Frontal cortex (tissue), 1 donor: ENCODE data around the gene CCSER1. TPM values are rescaled to one million over a fixed set of nuclear protein-coding genes. Genes with fewer than 3 reads are reported as not detected.

Experiments
- small RNA-seq: library from RNA; depleted of rRNA; stranded (forward); fragments of <200 nt; gene quantifications from one replicate; pipeline ENCODE3, GENCODE V24; 2014
- total RNA-seq: library from RNA; depleted of rRNA; stranded (reverse); fragments of >200 nt; gene quantifications from one replicate; pipeline ENCODE4 v1.2.3, GENCODE V29; 2014

Gene CCSER1
- total RNA-seq, 1 donor from 2014 or later: 165 TPM

Small RNAs within 50 kb of the gene (small RNA-seq; reads per million reads assigned to genes)
- gene AC093729.1 (not detected), gene TMSB4XP8 (1.8 reads per million, percentile 80 among the genes with 10 or more reads in this experiment)

Other genes with a start within 250 kb of the CCSER1 start
- gene MMRN1, start 232.5 kb upstream of the CCSER1 start, total RNA-seq: 2.4 TPM